ENCODE measurements around the gene GPATCH8. TPM values are rescaled to one million over a fixed set of nuclear protein-coding genes. Genes with fewer than 3 reads are reported as not detected.

Gene GPATCH8
- total RNA-seq, 2 experiments from 2014 or later: 76.0 to 76.9 TPM

- Mint-ChIP-seq H3K36me3 (ENCODE audit: low read depth) (peaks cover 69% of the 10 kb centered on the region), H3K27me3 (no peaks in the 10 kb centered on the region), H3K27ac (no peak overlapping the region), H3K9me3 (no peaks in the 10 kb centered on the region), H3K4me1 (ENCODE audit: low read depth) (no peaks in the 10 kb centered on the region), H3K4me3 (no peak overlapping the region)
- no peak overlapping the region for H3K27ac ChIP-seq (ENCODE audit: low read depth in 1 of 2, low read length in 2 of 2)
- ChIA-PET POLR2A (no interaction called here), CTCF (interaction anchor here (1.0 kb wide), 1 partner anchor 14 kb away, joined by 3 read pairs; no protein-coding TSS in a partner anchor)
- H3K4me1 ChIP-seq (ENCODE audit: insufficient read depth, low read length): no peaks in the 10 kb centered on the region
- ATAC-seq (ENCODE audit: poor library complexity) (no peak), DNase-seq (no peak)
- H3K36me3 ChIP-seq (ENCODE audit: insufficient read depth, low read length): peaks cover 65% of the 10 kb centered on the region
- H3K27me3 ChIP-seq (ENCODE audit: control insufficient read depth in 1 of 2, insufficient read depth in 2 of 2, low read length in 2 of 2): no peaks in the 10 kb centered on the region
- TF ChIP-seq CTCF (IDR thresholded peaks at IDR 0.05): no peak
- H3K4me3 ChIP-seq (ENCODE audit: low read length): no peak overlapping the region
- intact Hi-C loops (cut with DNase I, micrococcal nuclease): no loop called here
- no peaks in the 10 kb centered on the region for H3K9me3 ChIP-seq (ENCODE audit: control insufficient read depth in 1 of 2, insufficient read depth in 1 of 2, low read length in 2 of 2)
These were observed 70.7 kb downstream of the GPATCH8 start for GRCh38 chr17:44432254-44433157.

- Histone ChIP-seq H3K27me3 (ENCODE audit: control insufficient read depth in 1 of 2, insufficient read depth in 2 of 2, low read length in 2 of 2) (no peaks in the 10 kb centered on the region), H3K27ac (ENCODE audit: low read depth in 1 of 2, low read length in 2 of 2) (no peak overlapping the region), H3K4me1 (ENCODE audit: insufficient read depth, low read length) (no peaks in the 10 kb centered on the region), H3K4me3 (ENCODE audit: low read length) (no peak overlapping the region), H3K9me3 (ENCODE audit: control insufficient read depth in 1 of 2, insufficient read depth in 1 of 2, low read length in 2 of 2) (no peaks in the 10 kb centered on the region), H3K36me3 (ENCODE audit: insufficient read depth, low read length) (peaks cover 29% of the 10 kb centered on the region)
- Mint-ChIP-seq H3K9me3 (no peaks in the 10 kb centered on the region), H3K4me3 (no peak overlapping the region), H3K27me3 (no peaks in the 10 kb centered on the region), H3K27ac (peak overlapping the region; percentile 53), H3K4me1 (ENCODE audit: low read depth) (peaks cover 26% of the 10 kb centered on the region), H3K36me3 (ENCODE audit: low read depth) (peaks cover 70% of the 10 kb centered on the region)
- intact Hi-C loops (cut with DNase I, micrococcal nuclease): no loop called here
- ATAC-seq (ENCODE audit: poor library complexity) (no peak), DNase-seq (no peak)
- TF ChIP-seq CTCF (IDR thresholded peaks at IDR 0.05): no peak
- ChIA-PET POLR2A (no interaction called here), CTCF (no interaction called here)
These were observed 78.3 kb downstream of the GPATCH8 start for GRCh38 chr17:44424828-44425461.

GRCh38 chr17:44417553-44417952 lies 85.7 kb downstream of the GPATCH8 start:
- Histone ChIP-seq H3K27ac (ENCODE audit: low read depth in 1 of 2, low read length in 2 of 2) (no peak overlapping the region), H3K4me3 (ENCODE audit: low read length) (no peak overlapping the region), H3K4me1 (ENCODE audit: insufficient read depth, low read length) (no peaks in the 10 kb centered on the region), H3K9me3 (ENCODE audit: control insufficient read depth in 1 of 2, insufficient read depth in 1 of 2, low read length in 2 of 2) (no peaks in the 10 kb centered on the region), H3K36me3 (ENCODE audit: insufficient read depth, low read length) (peaks cover 32% of the 10 kb centered on the region), H3K27me3 (ENCODE audit: control insufficient read depth in 1 of 2, insufficient read depth in 2 of 2, low read length in 2 of 2) (no peaks in the 10 kb centered on the region)
- ATAC-seq (ENCODE audit: poor library complexity) (no peak), DNase-seq (no peak)
- Mint-ChIP-seq H3K4me1 (ENCODE audit: low read depth) (peaks cover 4% of the 10 kb centered on the region), H3K27ac (no peak overlapping the region), H3K9me3 (no peaks in the 10 kb centered on the region), H3K27me3 (no peaks in the 10 kb centered on the region), H3K36me3 (ENCODE audit: low read depth) (peaks cover 68% of the 10 kb centered on the region), H3K4me3 (no peak overlapping the region)
- ChIA-PET POLR2A (no interaction called here), CTCF (no interaction called here)
- intact Hi-C loops (cut with DNase I, micrococcal nuclease): no loop called here
- TF ChIP-seq CTCF (IDR thresholded peaks at IDR 0.05): no peak
